Stimulated activated CD8-positive, alpha-beta memory T cell treated with anti-CD3 and anti-CD28 coated beads, Interleukin-7, amount 100 ng/mL, for 24 hours (primary cell): ENCODE results near the gene LAMB1.
"Not testable (repeated sequence)": the region's sequence is repeated elsewhere in the genome, so short reads cannot be mapped to it uniquely, and the experiment has no call there.

Experiments used
- DNase-seq: peaks from one replicate; pipeline ENCODE4 v3.0.0-alpha.2; 2020; ENCODE audit warnings: low read depth

The LAMB1 gene

GRCh38 chr7:108002726-108003598 lies at the start of gene LAMB1:
TSS of gene LAMB1 (minus strand) at chr7:108003161. CDS start at chr7:108002885, 276 bp downstream.
- no peak for DNase-seq

- DNase-seq, result no peak
Measured at GRCh38 chr7:108051454-108051853, 48.5 kb upstream of the LAMB1 start.

GRCh38 chr7:108049962-108050361 lies 47.0 kb upstream of the LAMB1 start:
- no peak for DNase-seq

- no peak for DNase-seq
Measured at GRCh38 chr7:108048422-108048821, 45.5 kb upstream of the LAMB1 start.

- no peak for DNase-seq
Measured at GRCh38 chr7:108046952-108047506, 44.1 kb upstream of the LAMB1 start.

- no peak for DNase-seq
Measured at GRCh38 chr7:108045669-108046068, 42.7 kb upstream of the LAMB1 start.

- no peak for DNase-seq
Measured at GRCh38 chr7:108045154-108045553, 42.2 kb upstream of the LAMB1 start.

- no peak for DNase-seq
Measured at GRCh38 chr7:108044345-108044744, 41.4 kb upstream of the LAMB1 start.

GRCh38 chr7:108038986-108039385 lies 36.0 kb upstream of the LAMB1 start:
- no peak for DNase-seq

- no peak for DNase-seq
Measured at GRCh38 chr7:108037741-108038140, 34.8 kb upstream of the LAMB1 start.

GRCh38 chr7:108037140-108037539 lies 34.2 kb upstream of the LAMB1 start:
- DNase-seq, result no peak

GRCh38 chr7:108034586-108034985 lies 31.6 kb upstream of the LAMB1 start:
- no peak for DNase-seq

GRCh38 chr7:108033776-108034497 lies 31.0 kb upstream of the LAMB1 start:
- no peak for DNase-seq

GRCh38 chr7:108033309-108033708 lies 30.3 kb upstream of the LAMB1 start:
- DNase-seq, result not testable (repeated sequence)

- no peak for DNase-seq
Measured at GRCh38 chr7:108030516-108030915, 27.6 kb upstream of the LAMB1 start.

- DNase-seq, result no peak
Measured at GRCh38 chr7:108029034-108029433, 26.1 kb upstream of the LAMB1 start.

- no peak for DNase-seq
Measured at GRCh38 chr7:108028111-108028510, 25.1 kb upstream of the LAMB1 start.

GRCh38 chr7:108027239-108027638 lies 24.3 kb upstream of the LAMB1 start:
- no peak for DNase-seq

GRCh38 chr7:108026647-108027046 lies 23.7 kb upstream of the LAMB1 start:
- no peak for DNase-seq

GRCh38 chr7:108026116-108026515 lies 23.2 kb upstream of the LAMB1 start:
- no peak for DNase-seq

GRCh38 chr7:108024538-108024937 lies 21.6 kb upstream of the LAMB1 start:
- no peak for DNase-seq

GRCh38 chr7:108020585-108020984 lies 17.6 kb upstream of the LAMB1 start:
- no peak for DNase-seq

GRCh38 chr7:108018668-108019067 lies 15.7 kb upstream of the LAMB1 start:
- DNase-seq, result no peak
